AG04450 (cell line): ENCODE data around the gene RNU11. TPM values are rescaled to one million over a fixed set of nuclear protein-coding genes. Genes with fewer than 3 reads are reported as not detected.
A peak's percentile ranks its signal among the peaks of the same experiment; 100 is the strongest.
"Not testable (repeated sequence)": the region's sequence is repeated elsewhere in the genome, so short reads cannot be mapped to it uniquely, and the experiment has no call there.

Experiments
- CTCF ChIA-PET: fragments of 300-600, 350-600 bp; formaldehyde crosslinking; extraction: SDS; loops from one replicate; lab custom pipeline; 2022; ENCODE audit warnings: antibody characterized with exemption, inconsistent platforms; lab: Charles Lee
- POLR2A ChIA-PET: fragments of 350-600 bp; formaldehyde crosslinking; extraction: SDS; loops from one replicate; lab custom pipeline; 2021; ENCODE audit warnings: antibody characterized with exemption, inconsistent platforms; lab: Yijun Ruan, JAX
- DNase-seq: peaks from one replicate; pipeline ENCODE4 v3.0.0-alpha.2; 2011; ENCODE audit warnings: low read depth, low spot score
- H3K27ac ChIP-seq: one replicate; pipeline ENCODE4 v1.5.1; 2012; ENCODE audit warnings: low read depth, low read length, control low read depth
- H3K27me3 ChIP-seq: one replicate; pipeline ENCODE4 v1.6.0; 2012; ENCODE audit warnings: low read length; ENCODE audit not compliant: control insufficient read depth, insufficient read depth
- H3K4me3 ChIP-seq: 2 replicates; pipeline ENCODE4 v1.5.1; 2011; ENCODE audit warnings: mild to moderate bottlenecking, low read depth, low read length, control low read depth
- H3K9me3 ChIP-seq: 2 replicates; pipeline ENCODE4 v1.5.1; 2012; ENCODE audit warnings: low read length; ENCODE audit not compliant: control insufficient read depth, insufficient read depth
- CTCF ChIP-seq: IDR thresholded peaks from 2 replicates; pipeline ENCODE4 v1.5.1; 2011; ENCODE audit warnings: low read depth, low read length, control low read depth, inconsistent platforms
- polyA plus RNA-seq: library from polyadenylated mRNA; depleted of rRNA; stranded (reverse); fragments of >200 nt; gene quantifications from 2 replicates; pipeline ENCODE4 v1.2.3, GENCODE V29; 2011

Gene RNU11
- polyA plus RNA-seq, 1 experiment = not detected

GRCh38 chr1:28646040-28646439 lies 2.4 kb upstream of the RNU11 start:
- no peaks in the 10 kb centered on the region; the same call in 1 of the 2 replicates for H3K9me3 ChIP-seq
- H3K27ac ChIP-seq = peak overlapping the region; percentile 39
- peak; percentile 55 for DNase-seq
- ChIA-PET POLR2A (interaction anchor here (0.5 to 1.6 kb wide), 3 partner anchors 38 to 324 kb away, joined by 3 to 10 read pairs (median 6); partner anchors contain the start of gene YTHDF2), CTCF (interaction anchor here (0.6 to 1.3 kb wide), 2 partner anchors 91 to 231 kb away, joined by 3 to 7 read pairs; partner anchors contain the start of gene YTHDF2)
- no peak for TF ChIP-seq CTCF
- H3K27me3 ChIP-seq = no peaks in the 10 kb centered on the region
- no peak overlapping the region for H3K4me3 ChIP-seq

- POLR2A ChIA-PET = interaction anchor here (0.6 to 1.9 kb wide), 24 partner anchors 8 to 835 kb away, joined by 3 to 40 read pairs (median 6); partner anchors contain the start of genes GMEB1, RCC1, SRSF4 and TRNAU1AP
These were observed 359 bp upstream of the RNU11 start for GRCh38 chr1:28648008-28648473.

DNA sequence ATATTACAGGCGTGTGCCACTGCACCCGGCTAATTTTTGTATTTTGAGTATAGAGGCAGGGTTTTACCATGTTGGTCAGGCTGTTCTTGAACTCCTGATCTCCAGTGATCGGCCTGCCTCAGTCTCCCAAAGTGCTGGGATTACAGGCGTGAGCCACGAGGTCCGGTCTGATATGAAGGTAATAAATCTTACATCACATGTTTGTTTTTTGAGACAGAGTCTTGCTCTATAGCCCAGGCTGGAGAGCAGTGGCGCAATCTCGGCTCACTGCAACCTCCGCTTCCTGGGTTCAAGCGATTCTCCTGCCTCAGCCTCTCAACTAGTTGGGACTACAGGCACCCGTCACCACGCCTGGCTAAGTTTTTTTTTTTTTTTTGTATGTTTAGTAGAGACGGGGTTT lies 4.7 kb downstream of the RNU11 start:
- H3K4me3 ChIP-seq, H3K9me3 ChIP-seq, POLR2A ChIA-PET, DNase-seq, H3K27me3 ChIP-seq, H3K27ac ChIP-seq, CTCF ChIA-PET: not testable (repeated sequence)

More at GRCh38 chr1:28648008-28648473, 359 bp upstream of the RNU11 start:
- Histone ChIP-seq H3K9me3 (no peaks in the 10 kb centered on the region), H3K4me3 (peak overlapping the region; percentile 57), H3K27me3 (no peaks in the 10 kb centered on the region), H3K27ac (peak overlapping the region; percentile 89)
- TF ChIP-seq CTCF = no peak
- CTCF ChIA-PET = interaction anchor here (0.8 to 1.4 kb wide), 2 partner anchors 89 to 228 kb away, joined by 6 to 9 read pairs; partner anchors contain the start of gene YTHDF2
- DNase-seq = peak; percentile 78

DNA sequence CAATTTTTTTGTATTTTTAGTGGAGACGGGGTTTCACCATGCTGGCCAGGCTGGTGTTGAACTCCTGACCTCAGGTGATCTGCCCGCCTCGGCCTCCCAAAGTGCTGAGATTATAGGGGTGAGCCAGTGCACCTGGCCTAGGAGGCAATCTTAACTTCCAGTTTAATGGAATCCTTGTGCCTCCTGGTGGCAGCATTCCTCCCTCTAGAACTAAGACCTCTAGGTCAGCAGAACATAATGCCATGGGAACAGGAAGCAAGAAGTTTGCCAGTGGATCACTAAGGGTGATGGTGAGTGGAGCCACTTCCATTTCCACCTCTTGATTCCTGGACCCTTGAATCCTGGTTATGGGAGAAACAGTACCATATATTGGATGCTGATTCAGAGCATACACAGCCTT lies 5.5 kb downstream of the RNU11 start:
- DNase-seq = not testable (repeated sequence)

GRCh38 chr1:28655448-28656311 lies 7.3 kb downstream of the RNU11 start:
- POLR2A ChIA-PET, H3K27me3 ChIP-seq, H3K4me3 ChIP-seq, H3K9me3 ChIP-seq, DNase-seq, H3K27ac ChIP-seq: not testable (repeated sequence)
- CTCF ChIA-PET = interaction anchor here (0.6 to 0.9 kb wide), 2 partner anchors 12 to 222 kb away, joined by 4 to 9 read pairs; no protein-coding TSS in a partner anchor

More for the DNA sequence above, 5.5 kb downstream of the RNU11 start:
- peak; percentile 31 for TF ChIP-seq CTCF
- CTCF ChIA-PET = interaction anchor here (1.0 to 1.1 kb wide), 2 partner anchors 82 to 223 kb away, joined by 3 read pairs; no protein-coding TSS in a partner anchor
- H3K27ac ChIP-seq, H3K4me3 ChIP-seq, H3K27me3 ChIP-seq, H3K9me3 ChIP-seq, POLR2A ChIA-PET: not testable (repeated sequence)
